ENCODE measurements around the gene IGDCC3.

IGDCC3 gene

GRCh38 chr15:65326818-65327217, 51.0 kb downstream of the IGDCC3 start:
- H3K36me3 Mint-ChIP-seq: no peaks in the 10 kb centered on the region
- H3K27ac Mint-ChIP-seq: no peak overlapping the region
- DNase-seq (ENCODE audit: low spot score in 2 of 2) (no peak), ATAC-seq (no peak)
- no peak overlapping the region for H3K4me3 Mint-ChIP-seq
- H3K4me1 Mint-ChIP-seq: no peaks in the 10 kb centered on the region
- no peaks in the 10 kb centered on the region for H3K9me3 Mint-ChIP-seq

- no peak for ATAC-seq
- no peaks in the 10 kb centered on the region for H3K4me1 Mint-ChIP-seq
- no peak overlapping the region for H3K27ac Mint-ChIP-seq
- H3K4me3 Mint-ChIP-seq: no peak overlapping the region
- no peak for DNase-seq (ENCODE audit: low spot score in 2 of 2)
- no peaks in the 10 kb centered on the region for H3K36me3 Mint-ChIP-seq
- H3K9me3 Mint-ChIP-seq: no peaks in the 10 kb centered on the region
Observed at GRCh38 chr15:65326117-65326526, 51.7 kb downstream of the IGDCC3 start.

GRCh38 chr15:65323071-65323511, 54.7 kb downstream of the IGDCC3 start:
- no peaks in the 10 kb centered on the region for H3K9me3 Mint-ChIP-seq
- no peak overlapping the region for H3K4me3 Mint-ChIP-seq
- H3K4me1 Mint-ChIP-seq: peaks cover 4% of the 10 kb centered on the region
- ATAC-seq (no peak), DNase-seq (ENCODE audit: low spot score in 2 of 2) (no peak)
- H3K36me3 Mint-ChIP-seq: peaks cover 6% of the 10 kb centered on the region
- no peak overlapping the region for H3K27ac Mint-ChIP-seq

GRCh38 chr15:65318870-65319356, 58.9 kb downstream of the IGDCC3 start:
- ATAC-seq (peak; percentile 97), DNase-seq (ENCODE audit: low spot score in 2 of 2) (peak; percentile 66 to 87)
- Mint-ChIP-seq H3K9me3 (no peaks in the 10 kb centered on the region), H3K4me1 (peaks cover 4% of the 10 kb centered on the region), H3K4me3 (no peak overlapping the region), H3K27ac (no peak overlapping the region), H3K36me3 (peaks cover 6% of the 10 kb centered on the region)

GRCh38 chr15:65312400-65312916, 65.3 kb downstream of the IGDCC3 start:
- Mint-ChIP-seq H3K36me3 (no peaks in the 10 kb centered on the region), H3K4me1 (no peaks in the 10 kb centered on the region), H3K4me3 (no peak overlapping the region), H3K27ac (no peak overlapping the region), H3K9me3 (no peaks in the 10 kb centered on the region)
- ATAC-seq (no peak), DNase-seq (ENCODE audit: low spot score in 2 of 2) (no peak)

- Mint-ChIP-seq H3K4me3 (no peak overlapping the region), H3K9me3 (no peaks in the 10 kb centered on the region), H3K36me3 (no peaks in the 10 kb centered on the region), H3K4me1 (no peaks in the 10 kb centered on the region), H3K27ac (no peak overlapping the region)
- DNase-seq (ENCODE audit: low spot score in 2 of 2) (no peak), ATAC-seq (no peak)
Observed at GRCh38 chr15:65311760-65312159, 66.0 kb downstream of the IGDCC3 start.

- Mint-ChIP-seq H3K4me3 (no peak overlapping the region), H3K9me3 (no peaks in the 10 kb centered on the region), H3K36me3 (peaks cover 6% of the 10 kb centered on the region), H3K4me1 (no peaks in the 10 kb centered on the region), H3K27ac (no peak overlapping the region)
- ATAC-seq (no peak), DNase-seq (ENCODE audit: low spot score in 2 of 2) (no peak)
Observed at GRCh38 chr15:65310431-65311137, 67.2 kb downstream of the IGDCC3 start.

GRCh38 chr15:65309882-65310418, 67.9 kb downstream of the IGDCC3 start:
- Mint-ChIP-seq H3K9me3 (no peaks in the 10 kb centered on the region), H3K36me3 (peaks cover 12% of the 10 kb centered on the region), H3K4me3 (no peak overlapping the region), H3K27ac (no peak overlapping the region), H3K4me1 (peaks cover 4% of the 10 kb centered on the region)
- DNase-seq (ENCODE audit: low spot score in 2 of 2): no peak
- ATAC-seq: no peak

- Mint-ChIP-seq H3K27ac (no peak overlapping the region), H3K36me3 (peaks cover 26% of the 10 kb centered on the region), H3K4me3 (no peak overlapping the region), H3K4me1 (peaks cover 17% of the 10 kb centered on the region), H3K9me3 (no peaks in the 10 kb centered on the region)
- DNase-seq (ENCODE audit: low spot score in 2 of 2) (no peak), ATAC-seq (no peak)
Observed at GRCh38 chr15:65307978-65308377, 69.8 kb downstream of the IGDCC3 start.

GRCh38 chr15:65306551-65306950, 71.3 kb downstream of the IGDCC3 start:
- DNase-seq (ENCODE audit: low spot score in 2 of 2) (no peak), ATAC-seq (no peak)
- peaks cover 26% of the 10 kb centered on the region for H3K36me3 Mint-ChIP-seq
- H3K27ac Mint-ChIP-seq: peak overlapping the region; percentile 100
- peaks cover 17% of the 10 kb centered on the region for H3K4me1 Mint-ChIP-seq
- no peaks in the 10 kb centered on the region for H3K9me3 Mint-ChIP-seq
- H3K4me3 Mint-ChIP-seq: no peak overlapping the region

- no peak overlapping the region for H3K4me3 Mint-ChIP-seq
- H3K27ac Mint-ChIP-seq: peak overlapping the region; percentile 100
- H3K9me3 Mint-ChIP-seq: no peaks in the 10 kb centered on the region
- DNase-seq (ENCODE audit: low spot score in 2 of 2) (no peak), ATAC-seq (no peak)
- H3K4me1 Mint-ChIP-seq: peaks cover 17% of the 10 kb centered on the region
- H3K36me3 Mint-ChIP-seq: peaks cover 26% of the 10 kb centered on the region
Observed at GRCh38 chr15:65305776-65306175, 72.0 kb downstream of the IGDCC3 start.

GRCh38 chr15:65305150-65305758, 72.5 kb downstream of the IGDCC3 start:
- peaks cover 21% of the 10 kb centered on the region for H3K4me1 Mint-ChIP-seq
- H3K4me3 Mint-ChIP-seq: peak overlapping the region; percentile 89
- DNase-seq (ENCODE audit: low spot score in 2 of 2): no peak
- peak; percentile 79 for ATAC-seq
- peak overlapping the region; percentile 100 for H3K27ac Mint-ChIP-seq
- H3K9me3 Mint-ChIP-seq: no peaks in the 10 kb centered on the region
- H3K36me3 Mint-ChIP-seq: peaks cover 31% of the 10 kb centered on the region

- ATAC-seq (peak; percentile 82), DNase-seq (ENCODE audit: low spot score in 2 of 2) (peak; percentile 55 to 92)
- peaks cover 24% of the 10 kb centered on the region for H3K4me1 Mint-ChIP-seq
- peak within 1 kb of the TSS; percentile 100 for H3K27ac Mint-ChIP-seq
- H3K36me3 Mint-ChIP-seq: peaks cover 34% of the 10 kb centered on the region
- no peaks in the 10 kb centered on the region for H3K9me3 Mint-ChIP-seq
- peak within 1 kb of the TSS; percentile 89 for H3K4me3 Mint-ChIP-seq
Observed at GRCh38 chr15:65304381-65305149, 73.2 kb downstream of the IGDCC3 start, which contains the start of gene RNU5B-1. Gene RNU5B-1 (plus strand): TSS chr15:65304677.

- peaks cover 37% of the 10 kb centered on the region for H3K36me3 Mint-ChIP-seq
- peak overlapping the region; percentile 100 for H3K27ac Mint-ChIP-seq
- DNase-seq (ENCODE audit: low spot score in 2 of 2) (no peak), ATAC-seq (no peak)
- H3K4me1 Mint-ChIP-seq: peaks cover 26% of the 10 kb centered on the region
- H3K4me3 Mint-ChIP-seq: peak overlapping the region; percentile 89
- no peaks in the 10 kb centered on the region for H3K9me3 Mint-ChIP-seq
Observed at GRCh38 chr15:65303687-65304380, 74.0 kb downstream of the IGDCC3 start.
